RWPE1 (cell line): ENCODE data around the gene ACVR1.

ENCODE experiments used
- CTCF ChIA-PET: fragments of 350-600 bp; sonication (Branson Sonifier 250); formaldehyde crosslinking; extraction: SDS; loops from one replicate; lab custom pipeline; 2021; lab: Yijun Ruan, JAX
- POLR2A ChIA-PET: fragments of 400-600 bp; formaldehyde crosslinking; extraction: SDS; loops from one replicate; lab custom pipeline; 2020; ENCODE audit warnings: antibody characterized with exemption; ENCODE audit not compliant: low non-redundant PET; lab: Yijun Ruan, JAX
- DNase-seq: peaks from one replicate; pipeline ENCODE4 v3.0.0; 2012; ENCODE audit warnings: low spot score
- H3K27ac ChIP-seq: fragments of 450-650 bp; 2 replicates; pipeline ENCODE4 v1.5.1; 2017
- CTCF ChIP-seq: fragments of 450-650 bp; conservative IDR thresholded peaks from 2 replicates; pipeline ENCODE4 v1.5.1; 2017; ENCODE audit warnings: low read depth, mild to moderate bottlenecking

Gene ACVR1

DNA sequence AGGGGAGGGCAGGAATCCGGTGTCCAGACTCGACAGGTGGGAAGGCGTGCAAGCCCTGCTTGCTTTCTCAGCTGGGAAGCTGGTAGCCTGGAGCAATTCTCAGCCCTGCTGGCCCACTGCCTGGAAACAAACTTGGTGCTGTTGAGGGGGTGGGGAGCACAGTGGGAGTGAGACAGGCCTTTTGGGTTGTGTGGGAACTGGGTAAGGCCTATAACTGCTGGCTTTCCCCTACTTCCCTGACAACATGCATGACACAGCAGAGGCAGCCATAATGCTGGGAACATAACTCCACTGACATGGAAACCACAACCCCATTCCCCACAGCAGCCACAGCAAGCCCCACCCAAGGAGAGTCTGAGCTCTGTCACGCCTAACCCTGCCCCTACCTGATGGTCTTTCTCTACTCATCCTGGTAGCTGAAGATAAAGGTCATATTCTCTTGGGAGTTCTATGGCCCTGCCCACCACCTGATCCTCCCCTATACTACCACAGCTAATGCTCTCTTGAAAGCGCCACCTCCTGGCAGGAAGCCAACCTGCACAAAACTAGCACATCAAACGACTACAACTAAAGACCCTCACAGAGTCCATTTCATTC, 124.6 kb downstream of the ACVR1 start:
- no peak for DNase-seq
- H3K27ac ChIP-seq, result peak overlapping the region; percentile 53
- TF ChIP-seq CTCF, result no peak
- ChIA-PET CTCF (interaction anchor here (0.7 kb wide), 1 partner anchor 124 kb away, joined by 3 read pairs; no protein-coding TSS in a partner anchor), POLR2A (no interaction called here)

- H3K27ac ChIP-seq, result no peak overlapping the region
- DNase-seq, result no peak
- no peak for TF ChIP-seq CTCF
- ChIA-PET CTCF (interaction anchor here (0.6 kb wide), 1 partner anchor 31 kb away, joined by 4 read pairs; no protein-coding TSS in a partner anchor), POLR2A (no interaction called here)
Measured at GRCh38 chr2:157749684-157750083, 126.4 kb downstream of the ACVR1 start.

DNA sequence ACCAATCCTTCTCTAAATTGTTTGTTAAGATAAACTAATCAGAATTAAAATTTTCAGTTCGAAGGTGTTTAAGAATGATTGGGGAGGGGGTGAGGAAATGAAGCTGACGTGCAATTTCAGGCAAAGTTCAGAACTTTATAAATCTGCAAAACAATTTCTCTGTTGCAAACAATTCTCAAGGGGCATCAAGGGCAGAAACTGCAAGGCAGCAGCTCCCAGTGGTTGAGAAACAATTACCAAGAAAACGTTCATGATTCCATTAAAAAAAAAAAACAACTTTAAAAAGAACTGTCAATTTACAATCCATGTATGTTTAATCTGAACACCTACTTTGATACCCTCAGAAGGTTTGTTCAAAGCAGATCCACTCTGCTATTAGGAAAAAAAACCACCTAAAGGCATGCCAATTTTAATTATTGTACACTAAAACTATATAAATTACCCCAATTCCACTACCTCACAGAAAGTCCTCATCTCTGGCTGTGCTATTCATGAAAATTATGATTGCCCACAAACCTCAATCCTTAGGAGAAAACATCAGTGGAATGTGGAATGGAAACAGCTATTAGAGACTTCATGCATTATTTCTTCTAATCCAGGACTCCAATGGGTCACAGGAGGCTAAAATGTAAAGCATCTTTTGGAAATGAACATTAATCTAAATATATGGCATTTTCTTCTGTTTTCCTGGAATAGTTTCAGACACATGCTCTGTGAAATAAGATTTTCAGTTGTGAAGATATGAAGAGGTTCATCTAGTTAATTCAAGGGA, 127.6 kb downstream of the ACVR1 start:
- POLR2A ChIA-PET, result no interaction called here
- H3K27ac ChIP-seq, result no peak overlapping the region
- DNase-seq, result no peak
- no peak for TF ChIP-seq CTCF
- CTCF ChIA-PET, result interaction anchor here (0.6 kb wide), 1 partner anchor 995 kb away, joined by 3 read pairs; no protein-coding TSS in a partner anchor

DNA sequence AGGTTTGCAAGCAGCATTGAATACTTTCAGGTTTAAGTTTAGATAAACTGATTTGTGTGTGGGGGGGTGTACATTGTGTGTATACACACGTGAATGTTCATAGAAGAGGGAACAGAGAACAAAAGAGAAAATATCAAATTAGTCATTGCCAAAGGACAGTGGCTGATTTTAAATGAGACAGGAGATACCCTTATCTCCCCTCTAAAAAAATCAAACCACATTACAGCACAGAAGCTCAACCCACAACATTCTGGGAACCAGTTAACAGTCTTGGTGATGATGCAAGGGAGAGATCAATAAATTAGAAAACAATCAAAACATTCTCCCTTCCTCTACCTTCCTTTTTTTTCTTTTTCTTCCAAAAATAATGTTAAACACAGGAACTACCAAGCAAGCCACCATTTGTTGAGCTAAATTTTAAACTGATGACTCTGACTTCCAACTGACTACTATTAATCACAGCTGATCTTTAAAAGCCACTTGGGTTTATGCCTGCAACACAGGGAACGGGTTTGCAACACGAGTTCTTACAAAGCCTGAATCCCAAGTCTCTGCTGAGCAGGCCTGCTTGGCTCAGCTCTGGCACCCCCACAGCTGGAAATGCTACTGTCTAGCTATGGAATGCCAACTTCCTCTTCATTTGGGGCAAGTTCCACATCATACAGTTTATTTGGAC, 128.3 kb downstream of the ACVR1 start:
- CTCF ChIA-PET, result interaction anchor here (0.6 kb wide), 2 partner anchors 18 to 994 kb away, joined by 3 read pairs; no protein-coding TSS in a partner anchor
- no peak for DNase-seq
- POLR2A ChIA-PET, result no interaction called here
- H3K27ac ChIP-seq, result no peak overlapping the region
- no peak for TF ChIP-seq CTCF

- no peak for DNase-seq
- H3K27ac ChIP-seq, result no peak overlapping the region
- ChIA-PET CTCF (interaction anchor here (0.6 kb wide), 1 partner anchor 18 kb away, joined by 3 read pairs; no protein-coding TSS in a partner anchor), POLR2A (no interaction called here)
- no peak for TF ChIP-seq CTCF
Measured at GRCh38 chr2:157747280-157747679, 128.8 kb downstream of the ACVR1 start.

DNA sequence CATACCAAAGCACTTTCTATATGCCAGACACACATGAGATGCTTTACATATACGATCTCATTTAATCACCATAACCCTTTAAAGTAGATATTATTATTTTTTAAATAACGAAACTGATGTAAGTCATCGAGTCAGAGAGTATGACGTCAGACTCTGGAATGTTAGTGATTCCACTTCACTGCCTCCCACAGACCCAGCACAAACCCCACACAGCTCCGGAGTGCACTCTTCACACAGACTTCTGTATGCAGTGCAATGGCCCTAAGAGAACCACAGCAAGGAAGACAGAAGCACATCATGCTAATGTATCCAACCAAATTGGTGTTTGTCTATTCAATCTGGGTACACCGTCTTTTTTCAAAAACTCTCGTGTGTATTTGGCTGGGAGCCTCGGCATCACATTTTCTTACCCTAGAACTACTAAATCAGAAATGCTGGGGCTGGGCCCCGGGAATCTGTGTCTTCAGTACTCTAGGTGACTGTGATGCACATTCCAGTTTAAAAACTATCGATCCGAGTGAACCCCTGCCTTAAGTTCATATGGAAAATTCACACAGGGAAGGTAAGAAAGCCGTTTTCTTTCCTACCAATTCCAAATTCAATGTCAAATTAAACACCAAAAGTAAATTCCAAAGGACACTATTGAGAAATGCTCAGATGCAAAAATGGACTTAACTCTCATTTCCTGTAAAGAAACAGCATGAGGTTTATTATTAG, 129.7 kb downstream of the ACVR1 start:
- no peak for DNase-seq
- TF ChIP-seq CTCF, result no peak
- CTCF ChIA-PET, result no interaction called here
- POLR2A ChIA-PET, result no interaction called here
- H3K27ac ChIP-seq, result no peak overlapping the region
